K562 (cell line): ENCODE results near the gene RCC2. TPM values are rescaled to one million over a fixed set of nuclear protein-coding genes. Genes with fewer than 3 reads are reported as not detected.

Source experiments
- ATAC-seq: fragments of 200-7000 bp; cut with Tn5 transposase; 3 replicates; pipeline ENCODE4 v1.9.1; 2020; ENCODE audit warnings: moderate library complexity
- BruUV-seq: library from RNA; stranded (reverse); fragments of 400-500 nt; replicated peaks from 2 replicates; lab custom pipeline; 2021; lab: Mats Ljungman, UMichigan
- CTCF ChIA-PET: fragments of 300-600 bp; formaldehyde crosslinking; extraction: SDS; loops from one replicate; lab custom pipeline; 2021; ENCODE audit warnings: low intra/inter-chr PET ratio; lab: Yijun Ruan, JAX
- POLR2A ChIA-PET: fragments of 300-600, 350-650 bp; sonication (Branson Sonifier 250); formaldehyde crosslinking; extraction: SDS; loops from one replicate; lab custom pipeline; 2021; ENCODE audit warnings: antibody characterized with exemption, inconsistent platforms; lab: Yijun Ruan, JAX
- DNase-seq, 4 experiments: peaks; one replicate each; pipeline versions ENCODE4 v3.0.0 to v3.0.0-alpha.2; 2011 to 2018; ENCODE audit warnings: low spot score in 3 of 4, mixed read lengths in 3 of 4; ENCODE audit errors: extremely low read depth in 1 of 4
- FAIRE-seq: peaks from 2 replicates; lab custom pipeline; 2011; peaks lifted over from hg19 to GRCh38; lab: Jason Lieb, UNC
- H2AFZ ChIP-seq: 2 replicates; pipeline ENCODE4 v1.6.0; 2011; ENCODE audit warnings: low read depth, low read length, control low read depth, inconsistent platforms
- H3K27ac ChIP-seq: fragments of 200-600 bp; 3 replicates; pipeline ENCODE4 v1.8.0; 2011; ENCODE audit warnings: low read depth, mild to moderate bottlenecking, control low read depth, inconsistent platforms, low read length, moderate library complexity, mixed read lengths; ENCODE audit errors: extremely low read depth
- H3K27me3 ChIP-seq, 2 experiments: fragments of 300-600 bp in 1 of 2; 2 replicates in 1 of 2; 3 replicates in 1 of 2; pipeline versions ENCODE4 v1.6.0 to v1.8.0; 2011; ENCODE audit warnings: inconsistent platforms in 2 of 2, low read length in 2 of 2, mild to moderate bottlenecking in 1 of 2, mixed read lengths in 1 of 2, moderate library complexity in 1 of 2; ENCODE audit not compliant: control insufficient read depth in 2 of 2, insufficient read depth in 2 of 2
- H3K36me3 ChIP-seq: fragments of 300-600 bp; 3 replicates; pipeline ENCODE4 v1.8.0; 2011; ENCODE audit warnings: mild to moderate bottlenecking, low read length, inconsistent platforms; ENCODE audit not compliant: control insufficient read depth, insufficient read depth
- H3K4me1 ChIP-seq, 2 experiments: fragments of 200-600 bp in 1 of 2; replicated peaks in 1 of 2; 2 replicates in 1 of 2; 3 replicates in 1 of 2; pipeline versions ENCODE4 v1.5.1 to v1.8.0; 2011; ENCODE audit warnings: inconsistent platforms in 2 of 2, low read length in 2 of 2, mild to moderate bottlenecking in 1 of 2, mixed read lengths in 1 of 2, moderate library complexity in 1 of 2; ENCODE audit not compliant: control insufficient read depth in 2 of 2, insufficient read depth in 2 of 2
- H3K4me2 ChIP-seq: 2 replicates; pipeline ENCODE4 v1.6.1; 2011; ENCODE audit warnings: low read length, control low read depth, inconsistent platforms, mixed read lengths; ENCODE audit not compliant: insufficient read depth
- H3K4me3 ChIP-seq: fragments of 200-600 bp; sonication (generic), shearing (Covaris generic); 2 replicates; pipeline ENCODE4 v1.5.1; 2016; ENCODE audit warnings: control low read depth, inconsistent platforms
- H3K79me2 ChIP-seq: fragments of 200-600 bp; 3 replicates; pipeline ENCODE4 v1.8.0; 2011; ENCODE audit warnings: low read length, inconsistent platforms; ENCODE audit not compliant: control insufficient read depth, insufficient read depth
- H3K9ac ChIP-seq, 2 experiments: 2 replicates each; pipeline versions ENCODE4 v1.6.0 to v1.6.1; 2011; ENCODE audit warnings: low read depth in 2 of 2, low read length in 2 of 2, control low read depth in 1 of 2, inconsistent platforms in 1 of 2, mild to moderate bottlenecking in 1 of 2, mixed read lengths in 1 of 2; ENCODE audit not compliant: insufficient read depth in 1 of 2
- H3K9me1 ChIP-seq: one replicate; pipeline ENCODE4 v1.6.0; 2011; ENCODE audit warnings: inconsistent platforms, mild to moderate bottlenecking, low read length, moderate library complexity; ENCODE audit not compliant: control insufficient read depth, insufficient read depth
- H3K9me3 ChIP-seq: replicated peaks from 2 replicates; pipeline ENCODE4 v1.5.1; 2011; ENCODE audit warnings: low read depth, low read length, inconsistent platforms; ENCODE audit not compliant: control insufficient read depth, insufficient read depth
- H4K20me1 ChIP-seq: replicated peaks from 2 replicates; pipeline ENCODE4 v1.6.1; 2011; ENCODE audit warnings: low read length, inconsistent platforms, mixed read lengths; ENCODE audit not compliant: control insufficient read depth, insufficient read depth
- CUX1 ChIP-seq: fragments of 200-800 bp; sonication (Bioruptor generic); IDR thresholded peaks from 2 replicates; pipeline ENCODE4 v1.6.1; 2016; ENCODE audit warnings: missing genetic modification characterization, missing compliant biosample characterization
- SP1 ChIP-seq: sonication (generic); formaldehyde crosslinking; IDR thresholded peaks from 2 replicates; pipeline ENCODE4 v1.8.1; 2022; ENCODE audit warnings: mild to moderate bottlenecking, missing genetic modification reagents
- TAF1 ChIP-seq: IDR thresholded peaks from 2 replicates; pipeline ENCODE4 v1.6.1; 2011; ENCODE audit warnings: mild to moderate bottlenecking, low read length, moderate library complexity; ENCODE audit not compliant: insufficient read depth, control insufficient read depth, severe bottlenecking; ENCODE audit errors: extremely low read depth
- ZNF217 ChIP-seq: sonication (generic); formaldehyde crosslinking; IDR thresholded peaks from 2 replicates; pipeline ENCODE4 v1.8.0; 2022; ENCODE audit warnings: mild to moderate bottlenecking, missing genetic modification reagents
- ZNF316 ChIP-seq: fragments of 450-650 bp; IDR thresholded peaks from 2 replicates; pipeline ENCODE4 v1.6.1; 2016
- WGBS: fragments of 100-300 bp; shearing (Covaris generic); methylation state at CpG from one replicate; pipeline ENCODE4 v1.1.6; 2016; ENCODE audit warnings: low coverage, mixed read lengths; ENCODE audit not compliant: insufficient coverage; ENCODE audit errors: missing lambda C conversion rate; 5-methylcytosine and 5-hydroxymethylcytosine counted together
- in situ Hi-C: fragments of 300-500 bp; cut with MboI; formaldehyde crosslinking; loops from 4 replicates; pipeline ENCODE4 v1.15.0; 2018; ENCODE audit warnings: inconsistent platforms, mixed read lengths
- intact Hi-C: fragments of 100-400 bp; cut with micrococcal nuclease; formaldehyde crosslinking; loops from 2 replicates; pipeline ENCODE4 v1.14.2; 2022
- polyA plus RNA-seq, 8 experiments: library from polyadenylated mRNA; depleted of rRNA in 4 of 8; stranded (reverse) in 5 of 8; unstranded in 3 of 8; fragments of >200 nt; fragmentation: Nextera tagmentation in 2 of 8; fragmentation: Illumina TruSeq in 1 of 8; extraction: Ambion mirVana in 2 of 8; extraction: Trizol in 1 of 8; gene quantifications; 2 replicates each; pipeline versions ENCODE4 v1.2.1 to v1.2.3, GENCODE V29; 2011 to 2014; ENCODE audit warnings: inconsistent platforms in 1 of 8, missing spikeins in 1 of 8
- total RNA-seq, 7 experiments: library from RNA; depleted of rRNA in 6 of 7; stranded (reverse); fragments of >200 nt in 6 of 7; fragmentation: Illumina TruSeq in 2 of 7; extraction: Trizol in 2 of 7; gene quantifications; 2 replicates each; pipeline versions ENCODE4 v1.2.1 to v1.2.3, GENCODE V29; 2011 to 2021; ENCODE audit warnings: low replicate concordance in 1 of 7
- TF ChIP-seq, protein P1 (sequence below): conservative IDR thresholded peaks from 2 replicates; pipeline ENCODE4 v1.6.1; 2011; ENCODE audit warnings: low read depth, mild to moderate bottlenecking, low read length; ENCODE audit not compliant: control insufficient read depth

The RCC2 gene
- total and polyA plus RNA-seq, 9 of the 15 experiments (the other 6 are each of a cell fraction or from before 2014, with no cell fraction given), result 31.8 to 292 (median 116) TPM

GRCh38 chr1:17436380-17437174, 2.9 kb downstream of the RCC2 start (continued):
- TF ChIP-seq SP1 (CRISPR knock-in tag) (0 out of 2 replicates have a peak, but pooled peaks have one; percentile 30), TAF1 (no peak)

DNA sequence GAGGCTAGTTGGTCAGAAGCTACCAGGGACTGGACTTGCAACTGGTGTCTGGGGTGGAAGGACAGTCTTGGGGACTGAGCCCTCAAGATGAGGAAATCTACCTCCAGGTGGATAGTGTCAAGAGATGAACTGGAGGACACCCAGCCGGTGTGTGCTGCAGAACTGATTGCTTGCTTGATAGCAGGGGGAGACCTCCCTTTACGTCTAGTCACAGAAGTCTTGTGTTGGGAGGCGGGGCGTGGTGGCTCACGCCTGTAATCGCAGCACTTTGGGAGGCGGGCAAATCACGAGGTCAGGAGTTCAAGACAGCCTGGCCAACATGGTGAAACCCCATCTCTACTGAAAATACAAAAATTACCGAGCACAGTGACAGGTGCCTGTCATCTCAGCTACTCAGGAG, 4.9 kb downstream of the RCC2 start:
- ChIA-PET CTCF (no interaction called here), POLR2A (interaction anchor here (0.6 to 1.7 kb wide), 3 partner anchors 10 to 483 kb away, joined by 3 to 9 read pairs (median 3); no protein-coding TSS in a partner anchor)
- no peak overlapping the region; the same call in 1 of the 2 replicates for H3K4me2 ChIP-seq
- H2AFZ ChIP-seq, result no peak overlapping the region
- H3K27me3 ChIP-seq, result no peaks in the 10 kb centered on the region
- FAIRE-seq (no peak), DNase-seq (peak in 1 of 4 experiments; percentile 32), ATAC-seq (no peak)
- intact Hi-C loops, result no loop called here
- H3K27ac ChIP-seq, result no peak overlapping the region
- no TSS peak for BruUV-seq
- no peak for TF ChIP-seq ZNF217 (CRISPR knock-in tag)
- TF ChIP-seq, protein P1, sequence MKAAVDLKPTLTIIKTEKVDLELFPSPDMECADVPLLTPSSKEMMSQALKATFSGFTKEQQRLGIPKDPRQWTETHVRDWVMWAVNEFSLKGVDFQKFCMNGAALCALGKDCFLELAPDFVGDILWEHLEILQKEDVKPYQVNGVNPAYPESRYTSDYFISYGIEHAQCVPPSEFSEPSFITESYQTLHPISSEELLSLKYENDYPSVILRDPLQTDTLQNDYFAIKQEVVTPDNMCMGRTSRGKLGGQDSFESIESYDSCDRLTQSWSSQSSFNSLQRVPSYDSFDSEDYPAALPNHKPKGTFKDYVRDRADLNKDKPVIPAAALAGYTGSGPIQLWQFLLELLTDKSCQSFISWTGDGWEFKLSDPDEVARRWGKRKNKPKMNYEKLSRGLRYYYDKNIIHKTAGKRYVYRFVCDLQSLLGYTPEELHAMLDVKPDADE, result 0 out of 2 replicates have a peak, but pooled peaks have one; percentile 34
- TF ChIP-seq ZNF316, result 0 out of 2 replicates have a peak, but pooled peaks have one; percentile 13
- no peak for TF ChIP-seq CUX1
- in situ Hi-C loops, result no loop called here
- peaks cover 92% of the 10 kb centered on the region for H3K79me2 ChIP-seq
- H3K36me3 ChIP-seq, result peaks cover 74% of the 10 kb centered on the region
- H3K4me1 ChIP-seq, result peaks cover 12 to 49% of the 10 kb centered on the region in 2 experiments; a peak in 4 of 5 replicates
- no peaks in the 10 kb centered on the region for H3K9me3 ChIP-seq
- H3K9me1 ChIP-seq, result peaks cover 5% of the 10 kb centered on the region
- 0 out of 4 replicates have a peak overlapping the region, but pooled peaks of 1 of the 2 experiments have one; percentile 19 for H3K9ac ChIP-seq
- WGBS, result 79% methylated on average over 9 of the region's 9 CpGs
- H4K20me1 ChIP-seq, result peaks cover 44% of the 10 kb centered on the region
- H3K4me3 ChIP-seq, result no peak overlapping the region
